CD4-positive, alpha-beta memory T cell (primary cell): ENCODE results near the gene KCNN4. TPM values are rescaled to one million over a fixed set of nuclear protein-coding genes. Genes with fewer than 3 reads are reported as not detected.

Experiments
- CTCF ChIA-PET: fragments of 350-600 bp; sonication (Branson Sonifier 250); formaldehyde crosslinking; loops from one replicate; lab custom pipeline; 2021; ENCODE audit warnings: inconsistent platforms; ENCODE audit not compliant: partially characterized antibody; lab: Charles Lee
- POLR2A ChIA-PET: fragments of 350-600 bp; sonication (Branson Sonifier 250); formaldehyde crosslinking; loops from one replicate; lab custom pipeline; 2021; ENCODE audit not compliant: partially characterized antibody; lab: Charles Lee
- DNase-seq, 5 donors: peaks; one replicate each; pipeline versions ENCODE4 v3.0.0 to v3.0.0-alpha.2; 2020 to 2022; ENCODE audit warnings: mixed read lengths in 1 of 5
- H3K27ac ChIP-seq: one replicate; pipeline ENCODE4 v1.7.0; 2013; ENCODE audit warnings: low read depth, low read length
- H3K27me3 ChIP-seq: 2 replicates; pipeline ENCODE4 v1.7.0; 2013; ENCODE audit warnings: mild to moderate bottlenecking, low read length, moderate library complexity; ENCODE audit not compliant: insufficient read depth
- H3K36me3 ChIP-seq: 2 replicates; pipeline ENCODE4 v1.7.0; 2013; ENCODE audit warnings: mild to moderate bottlenecking, low read length, moderate library complexity; ENCODE audit not compliant: insufficient read depth
- H3K4me1 ChIP-seq: 2 replicates; pipeline ENCODE4 v1.7.0; 2013; ENCODE audit warnings: mild to moderate bottlenecking, low read length, moderate library complexity; ENCODE audit not compliant: insufficient read depth
- H3K4me3 ChIP-seq, 2 donors: one replicate each; pipeline ENCODE4 v1.7.0; 2013; ENCODE audit warnings: low read length in 2 of 2, mild to moderate bottlenecking in 1 of 2
- H3K9me3 ChIP-seq, 2 donors: one replicate each; pipeline ENCODE4 v1.7.0; 2013; ENCODE audit warnings: low read length in 2 of 2, control low read depth in 1 of 2; ENCODE audit not compliant: control insufficient read depth in 1 of 2
- H3K27ac Mint-ChIP-seq, 7 donors: one replicate each; pipeline ENCODE4 v1.8.0; 2020 to 2021; ENCODE audit warnings: mixed read lengths in 7 of 7, mild to moderate bottlenecking in 6 of 7, inconsistent platforms in 3 of 7, moderate library complexity in 3 of 7
- H3K27me3 Mint-ChIP-seq, 2 donors: one replicate each; pipeline ENCODE4 v1.8.0; 2020 to 2021; ENCODE audit warnings: mixed read lengths in 2 of 2
- H3K36me3 Mint-ChIP-seq, 2 donors: one replicate each; pipeline ENCODE4 v1.8.0; 2020 to 2021; ENCODE audit warnings: mixed read lengths in 2 of 2, inconsistent platforms in 1 of 2, mild to moderate bottlenecking in 1 of 2
- H3K4me1 Mint-ChIP-seq, 4 donors: one replicate each; pipeline ENCODE4 v1.8.0; 2020 to 2021; ENCODE audit warnings: mixed read lengths in 4 of 4, mild to moderate bottlenecking in 1 of 4
- H3K4me3 Mint-ChIP-seq, 8 donors: one replicate each; pipeline ENCODE4 v1.8.0; 2020 to 2021; ENCODE audit warnings: mixed read lengths in 8 of 8, mild to moderate bottlenecking in 7 of 8, moderate library complexity in 6 of 8, inconsistent platforms in 3 of 8
- H3K9me3 Mint-ChIP-seq, 8 donors: one replicate each; pipeline ENCODE4 v1.8.0; 2020 to 2021; ENCODE audit warnings: mixed read lengths in 8 of 8, mild to moderate bottlenecking in 5 of 8, inconsistent platforms in 3 of 8, moderate library complexity in 1 of 8
- intact Hi-C: fragments of 100-400 bp; cut with micrococcal nuclease; formaldehyde crosslinking; loops from one replicate; pipeline ENCODE4 v1.15.1; 2023
- polyA plus RNA-seq, 2 donors: library from polyadenylated mRNA; unstranded; fragments of 300-500 nt; fragmentation: Illumina TruSeq; gene quantifications; one replicate each; pipeline ENCODE4 v1.2.3, GENCODE V29; 2021
- total RNA-seq, 2 experiments: library from RNA; stranded (reverse); gene quantifications; one replicate each; pipeline ENCODE4 v1.2.3, GENCODE V29; 2021

The KCNN4 gene
- total and polyA plus RNA-seq, 4 experiments from 2014 or later = 10.5 to 33.9 (median 28.7) TPM

DNA sequence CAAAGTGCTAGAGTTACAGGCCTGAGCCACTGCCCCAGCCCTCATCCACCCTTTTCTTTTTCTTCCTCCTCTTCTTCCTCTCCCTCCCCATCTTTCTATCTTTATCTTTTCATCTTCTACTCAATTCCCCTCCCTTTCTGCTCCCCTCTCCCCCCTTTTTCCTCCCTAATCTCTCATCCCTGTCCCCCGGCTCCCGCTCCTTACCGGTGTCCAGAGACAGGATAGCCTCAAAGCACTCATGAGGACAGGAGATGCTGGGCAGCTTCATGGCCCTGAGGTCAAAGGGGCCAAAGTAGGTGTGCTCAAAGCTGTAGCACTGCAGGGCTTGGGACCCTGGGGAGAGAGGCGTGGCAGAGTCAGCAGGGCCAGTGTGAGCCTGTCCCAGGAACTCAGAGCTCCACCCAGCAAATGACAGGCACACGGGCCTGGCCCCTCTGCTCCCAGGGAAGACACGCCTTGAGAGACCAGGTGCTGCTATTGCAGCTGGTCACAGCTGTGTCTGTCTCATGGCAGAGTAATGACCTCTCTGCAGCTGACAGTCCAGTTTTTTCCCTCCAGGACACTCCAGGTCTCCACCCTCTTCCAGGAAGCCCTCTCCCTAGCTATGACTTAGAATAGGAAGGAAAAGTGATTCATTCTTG, 18.8 kb upstream of the KCNN4 start:
- no peaks in the 10 kb centered on the region for H3K27me3 Mint-ChIP-seq
- CTCF ChIA-PET = interaction anchor here (1.3 kb wide), 1 partner anchor 10 kb away, joined by 5 read pairs; no protein-coding TSS in a partner anchor
- peak overlapping the region in 3 of 7 donors; percentile 9 to 77 (median 49) for H3K27ac Mint-ChIP-seq
- no peaks in the 10 kb centered on the region for H3K9me3 ChIP-seq
- intact Hi-C loops = no loop called here
- H3K4me3 Mint-ChIP-seq = peak overlapping the region; percentile 39 to 85 (median 76)
- H3K27me3 ChIP-seq = no peaks in the 10 kb centered on the region
- no peaks in the 10 kb centered on the region for H3K36me3 Mint-ChIP-seq
- no peaks in the 10 kb centered on the region for H3K9me3 Mint-ChIP-seq
- H3K36me3 ChIP-seq = no peaks in the 10 kb centered on the region
- H3K4me3 ChIP-seq = no peak overlapping the region
- H3K4me1 Mint-ChIP-seq = peaks cover 4 to 18% (median 8%) of the 10 kb centered on the region in 4 donors
- peaks cover 9% of the 10 kb centered on the region for H3K4me1 ChIP-seq
- DNase-seq = no peak
- H3K27ac ChIP-seq = no peak overlapping the region
- POLR2A ChIA-PET = interaction anchor here (1.9 kb wide), 1 partner anchor 33 kb away, joined by 6 read pairs; no protein-coding TSS in a partner anchor

DNA sequence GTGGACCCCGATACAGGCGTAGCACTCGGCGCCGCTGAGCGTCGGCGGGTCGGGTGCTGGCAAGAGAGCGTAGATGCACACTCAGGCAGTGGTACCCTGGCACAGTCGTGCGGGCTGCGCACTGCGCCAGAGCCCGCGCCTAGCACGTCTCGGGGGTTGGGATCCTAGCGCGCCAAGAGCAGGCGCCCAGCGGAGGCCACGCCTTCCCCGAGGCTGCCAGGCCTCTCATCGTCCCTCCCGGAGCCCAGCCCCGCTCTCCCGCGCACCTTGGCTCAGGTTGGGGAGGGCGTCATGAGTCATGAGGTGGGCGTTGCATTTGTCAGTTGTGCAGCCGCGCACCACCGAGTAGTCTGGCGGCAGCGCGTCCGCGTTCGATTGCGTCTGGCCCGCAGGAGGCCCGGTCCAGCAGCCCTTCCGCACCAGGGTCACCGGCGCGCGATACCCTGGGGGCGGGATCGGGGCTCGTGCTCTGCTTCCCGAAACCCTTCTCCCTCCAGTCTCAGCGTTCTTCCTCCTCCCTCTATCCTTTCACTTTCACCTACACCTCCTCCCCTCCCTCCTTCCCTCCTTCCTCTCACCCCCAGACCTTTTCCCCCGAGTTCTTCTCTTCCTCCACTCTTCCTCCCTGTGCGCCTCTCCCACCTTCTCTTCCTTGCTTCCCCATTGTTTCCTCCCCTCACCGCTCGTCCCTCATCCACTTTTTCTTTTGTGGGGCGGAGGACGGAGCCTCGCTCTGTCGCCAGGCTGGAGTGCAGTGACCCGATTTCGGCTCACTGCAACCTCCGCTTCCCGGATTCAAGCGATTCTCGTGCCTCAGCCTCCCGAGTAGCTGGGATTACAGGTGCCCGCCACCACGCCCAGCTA, 18.0 kb upstream of the KCNN4 start:
- peaks cover 4 to 18% (median 8%) of the 10 kb centered on the region in 4 donors for H3K4me1 Mint-ChIP-seq
- Histone ChIP-seq H3K4me1 (peaks cover 9% of the 10 kb centered on the region), H3K36me3 (no peaks in the 10 kb centered on the region), H3K27me3 (no peaks in the 10 kb centered on the region), H3K27ac (peak overlapping the region; percentile 13), H3K4me3 (peak overlapping the region; percentile 44 to 60), H3K9me3 (no peaks in the 10 kb centered on the region)
- ChIA-PET POLR2A (interaction anchor here (1.9 kb wide), 1 partner anchor 33 kb away, joined by 6 read pairs; no protein-coding TSS in a partner anchor), CTCF (interaction anchor here (1.3 kb wide), 1 partner anchor 11 kb away, joined by 5 read pairs; no protein-coding TSS in a partner anchor)
- H3K27ac Mint-ChIP-seq = peak overlapping the region in 5 of 7 donors; percentile 27 to 79 (median 68)
- H3K27me3 Mint-ChIP-seq = no peaks in the 10 kb centered on the region
- DNase-seq = peak in 4 of 5 donors; percentile 28 to 81 (median 34)
- H3K36me3 Mint-ChIP-seq = no peaks in the 10 kb centered on the region
- intact Hi-C loops = no loop called here
- H3K9me3 Mint-ChIP-seq = no peaks in the 10 kb centered on the region
- peak overlapping the region; percentile 70 to 85 (median 78) for H3K4me3 Mint-ChIP-seq

DNA sequence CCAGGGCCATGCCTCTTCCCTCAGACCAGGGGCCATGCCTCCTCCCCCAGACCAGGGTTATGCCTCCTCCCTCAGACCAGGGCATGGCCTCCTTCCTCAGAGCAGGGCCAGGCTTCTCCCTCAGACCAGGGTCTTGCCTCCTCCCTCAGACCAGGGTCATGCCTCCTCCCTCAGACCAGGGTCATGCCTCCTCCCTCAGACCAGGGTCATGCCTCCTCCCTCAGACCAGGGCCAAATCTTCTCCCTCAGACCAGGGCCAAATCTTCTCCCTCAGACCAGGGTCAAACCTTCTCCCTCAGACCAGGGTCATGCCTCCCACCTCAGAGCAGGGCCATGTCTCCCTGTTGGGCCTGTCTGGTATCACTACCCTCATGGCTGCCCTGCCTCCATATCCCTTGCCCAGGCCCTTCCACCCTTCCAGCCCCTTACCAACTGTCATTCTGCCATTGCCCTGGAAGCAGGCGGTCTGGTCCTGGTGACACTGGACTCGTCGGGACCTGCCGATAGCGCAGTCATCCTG, 17.3 kb upstream of the KCNN4 start:
- peak overlapping the region in 2 of 7 donors; percentile 68 to 79 for H3K27ac Mint-ChIP-seq
- Histone ChIP-seq H3K4me1 (peaks cover 9% of the 10 kb centered on the region), H3K4me3 (peak overlapping the region; percentile 44 to 60), H3K36me3 (no peaks in the 10 kb centered on the region), H3K9me3 (no peaks in the 10 kb centered on the region), H3K27me3 (no peaks in the 10 kb centered on the region), H3K27ac (peak overlapping the region; percentile 13)
- ChIA-PET POLR2A (no interaction called here), CTCF (interaction anchor here (1.4 to 2.4 kb wide), 2 partner anchors 11 to 19 kb away, joined by 4 to 10 read pairs; no protein-coding TSS in a partner anchor)
- DNase-seq = no peak
- no peaks in the 10 kb centered on the region for H3K9me3 Mint-ChIP-seq
- intact Hi-C loops = no loop called here
- H3K4me3 Mint-ChIP-seq = peak overlapping the region; percentile 70 to 85 (median 78)
- no peaks in the 10 kb centered on the region for H3K36me3 Mint-ChIP-seq
- peaks cover 4 to 18% (median 8%) of the 10 kb centered on the region in 4 donors for H3K4me1 Mint-ChIP-seq
- no peaks in the 10 kb centered on the region for H3K27me3 Mint-ChIP-seq

DNA sequence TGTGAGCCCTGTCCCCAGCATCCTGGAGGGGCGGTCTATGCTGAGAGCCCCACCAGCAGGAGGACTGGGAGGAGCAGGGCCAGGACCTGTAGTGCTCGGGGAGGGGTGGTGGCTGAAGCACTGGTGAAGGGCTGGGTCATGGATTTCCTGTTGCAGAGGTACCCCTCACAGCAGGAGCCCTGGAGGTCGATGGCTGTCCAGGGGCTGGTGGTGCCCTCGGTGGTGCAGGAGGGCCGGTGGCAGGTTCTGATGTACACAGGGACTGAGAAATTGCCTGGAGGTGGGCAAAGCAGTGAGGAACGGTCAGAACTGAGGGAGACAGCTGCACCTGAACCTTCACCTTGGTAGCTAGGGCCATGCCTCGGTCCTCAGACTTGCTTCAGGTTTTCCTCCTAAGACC, 16.8 kb upstream of the KCNN4 start:
- H3K27ac ChIP-seq = no peak overlapping the region
- no peaks in the 10 kb centered on the region for H3K36me3 ChIP-seq
- peaks cover 9% of the 10 kb centered on the region for H3K4me1 ChIP-seq
- H3K27me3 Mint-ChIP-seq = no peaks in the 10 kb centered on the region
- ChIA-PET CTCF (interaction anchor here (0.9 to 2.4 kb wide), 5 partner anchors 12 to 61 kb away, joined by 3 to 10 read pairs (median 4); no protein-coding TSS in a partner anchor), POLR2A (no interaction called here)
- peaks cover 4 to 18% (median 8%) of the 10 kb centered on the region in 4 donors for H3K4me1 Mint-ChIP-seq
- H3K36me3 Mint-ChIP-seq = no peaks in the 10 kb centered on the region
- intact Hi-C loops = no loop called here
- DNase-seq = no peak
- no peaks in the 10 kb centered on the region for H3K27me3 ChIP-seq
- peak overlapping the region in 6 of 8 donors; percentile 27 to 83 (median 62) for H3K4me3 Mint-ChIP-seq
- H3K9me3 ChIP-seq = no peaks in the 10 kb centered on the region
- no peak overlapping the region for H3K4me3 ChIP-seq
- no peaks in the 10 kb centered on the region for H3K9me3 Mint-ChIP-seq
- peak overlapping the region in 1 of 7 donors; percentile 61 for H3K27ac Mint-ChIP-seq

DNA sequence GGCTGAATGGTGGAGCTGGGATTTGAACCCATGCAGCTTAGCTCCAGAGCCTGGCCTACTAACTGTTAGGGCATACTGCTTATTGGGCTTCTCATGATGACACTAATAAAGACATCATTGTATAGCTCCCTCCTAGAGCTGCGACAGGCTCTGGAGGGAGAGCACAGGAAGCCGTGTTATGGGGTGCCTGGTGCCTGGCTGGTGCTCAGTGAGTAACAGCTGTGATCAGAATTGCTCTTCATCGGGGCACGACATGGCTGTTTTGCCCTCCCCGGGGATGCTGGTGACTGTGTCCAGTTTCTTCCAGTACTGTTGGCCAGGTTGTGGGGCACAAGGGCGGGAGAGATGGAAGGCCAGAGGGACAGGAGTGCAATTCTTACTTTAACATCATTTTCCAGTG, 16.3 kb upstream of the KCNN4 start:
- no peaks in the 10 kb centered on the region for H3K36me3 Mint-ChIP-seq
- peak overlapping the region in 7 of 8 donors; percentile 12 to 83 (median 41) for H3K4me3 Mint-ChIP-seq
- no peaks in the 10 kb centered on the region for H3K9me3 ChIP-seq
- H3K36me3 ChIP-seq = no peaks in the 10 kb centered on the region
- H3K27me3 ChIP-seq = no peaks in the 10 kb centered on the region
- peak overlapping the region in 2 of 7 donors; percentile 81 to 88 for H3K27ac Mint-ChIP-seq
- no peaks in the 10 kb centered on the region for H3K9me3 Mint-ChIP-seq
- ChIA-PET CTCF (interaction anchor here (0.9 to 2.9 kb wide), 6 partner anchors 12 to 61 kb away, joined by 3 to 10 read pairs (median 4); no protein-coding TSS in a partner anchor), POLR2A (no interaction called here)
- no peak for DNase-seq
- H3K4me3 ChIP-seq = no peak overlapping the region
- intact Hi-C loops = no loop called here
- peaks cover 9% of the 10 kb centered on the region for H3K4me1 ChIP-seq
- H3K27me3 Mint-ChIP-seq = no peaks in the 10 kb centered on the region
- H3K27ac ChIP-seq = no peak overlapping the region
- H3K4me1 Mint-ChIP-seq = peaks cover 4 to 18% (median 8%) of the 10 kb centered on the region in 4 donors

DNA sequence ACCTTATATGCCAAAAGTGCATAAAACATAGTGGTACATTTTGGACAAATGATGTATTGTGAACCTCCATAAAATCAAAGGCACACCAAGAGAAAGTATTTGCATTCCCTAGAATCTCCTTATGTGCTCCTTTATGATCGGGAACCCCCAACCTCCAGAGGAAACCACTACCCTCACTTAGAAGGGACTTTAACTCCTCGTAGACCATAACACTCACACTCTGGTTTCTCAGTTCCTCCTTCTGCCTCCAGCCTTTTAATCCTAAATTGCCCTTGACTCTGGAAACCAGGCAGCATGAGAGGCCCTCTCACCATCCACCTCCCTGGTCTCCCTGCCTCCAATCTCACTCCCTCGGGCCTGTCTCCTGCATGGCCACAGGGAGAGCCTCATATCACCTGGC, 9.8 kb upstream of the KCNN4 start:
- Mint-ChIP-seq H3K4me1 (peaks cover 0 to 3% (median under 1%) of the 10 kb centered on the region in 4 donors), H3K27me3 (peaks cover 0 to 5% of the 10 kb centered on the region in 2 donors), H3K36me3 (no peaks in the 10 kb centered on the region), H3K9me3 (peaks cover 0 to 2% (median 0%) of the 10 kb centered on the region in 8 donors), H3K4me3 (peak overlapping the region in 1 of 8 donors; percentile 39), H3K27ac (no peak overlapping the region)
- Histone ChIP-seq H3K4me1 (no peaks in the 10 kb centered on the region), H3K27ac (no peak overlapping the region), H3K36me3 (no peaks in the 10 kb centered on the region), H3K4me3 (no peak overlapping the region), H3K27me3 (no peaks in the 10 kb centered on the region), H3K9me3 (no peaks in the 10 kb centered on the region)
- ChIA-PET POLR2A (no interaction called here), CTCF (interaction anchor here (1.1 kb wide), 1 partner anchor 44 kb away, joined by 4 read pairs; no protein-coding TSS in a partner anchor)
- intact Hi-C loops = no loop called here
- DNase-seq = no peak
